Smooth muscle cell (in vitro differentiated cells): Measurements from ENCODE around the gene CAPZA2. TPM values are rescaled to one million over a fixed set of nuclear protein-coding genes. Genes with fewer than 3 reads are reported as not detected.
"Not testable (repeated sequence)": the region's sequence is repeated elsewhere in the genome, so short reads cannot be mapped to it uniquely, and the experiment has no call there.

Source experiments
- DNase-seq: peaks from one replicate; lab custom pipeline; 2025; ENCODE audit not compliant: unreplicated experiment; lab: John Stamatoyannopoulos, UW
- H2AFZ ChIP-seq: fragments of 200-600 bp; sonication (generic); 2 replicates; pipeline ENCODE4 v1.6.0; 2016; ENCODE audit warnings: antibody characterized with exemption, low read depth, mild to moderate bottlenecking
- H3F3A ChIP-seq: fragments of 200-600 bp; sonication (generic); 2 replicates; pipeline ENCODE4 v1.6.0; 2017; ENCODE audit warnings: antibody characterized with exemption, low read depth
- H3K27ac ChIP-seq: fragments of 200-600 bp; sonication (generic); 2 replicates; pipeline ENCODE4 v1.5.1; 2016; ENCODE audit warnings: low read depth, mild to moderate bottlenecking
- H3K27me3 ChIP-seq: fragments of 200-600 bp; sonication (generic); 2 replicates; pipeline ENCODE4 v1.6.1; 2016; ENCODE audit warnings: low read depth, mild to moderate bottlenecking
- H3K36me3 ChIP-seq: fragments of 200-600 bp; sonication (generic); 2 replicates; pipeline ENCODE4 v1.5.1; 2016; ENCODE audit warnings: low read depth
- H3K4me1 ChIP-seq: fragments of 200-600 bp; sonication (generic); 2 replicates; pipeline ENCODE4 v1.5.1; 2016; ENCODE audit warnings: low read depth
- H3K4me2 ChIP-seq: fragments of 200-600 bp; sonication (generic); 2 replicates; pipeline ENCODE4 v1.6.0; 2016; ENCODE audit warnings: mild to moderate bottlenecking
- H3K4me3 ChIP-seq: fragments of 200-600 bp; sonication (generic); 2 replicates; pipeline ENCODE4 v1.5.1; 2016; ENCODE audit warnings: mild to moderate bottlenecking
- H3K79me2 ChIP-seq: fragments of 200-600 bp; sonication (generic); 2 replicates; pipeline ENCODE4 v1.6.0; 2016; ENCODE audit warnings: low read depth, mild to moderate bottlenecking
- H3K9ac ChIP-seq: fragments of 200-600 bp; sonication (generic); 2 replicates; pipeline ENCODE4 v1.6.0; 2016; ENCODE audit warnings: low read depth
- H3K9me3 ChIP-seq: fragments of 200-600 bp; sonication (generic); replicated peaks from 2 replicates; pipeline ENCODE4 v1.5.1; 2016; ENCODE audit warnings: low read depth
- H4K20me1 ChIP-seq: fragments of 200-600 bp; sonication (generic); 2 replicates; pipeline ENCODE4 v1.6.0; 2016; ENCODE audit warnings: low read depth
- CTCF ChIP-seq: fragments of 200-600 bp; sonication (generic); IDR thresholded peaks from 2 replicates; pipeline ENCODE4 v1.5.1; 2017; ENCODE audit warnings: borderline replicate concordance, mild to moderate bottlenecking, antibody characterized with exemption; ENCODE audit not compliant: insufficient read depth, poor library complexity, severe bottlenecking
- WGBS: methylation state at CpG from one replicate; pipeline ENCODE4 v1.1.7; 2016; ENCODE audit warnings: low lambda C conversion rate; 5-methylcytosine and 5-hydroxymethylcytosine counted together
- polyA plus RNA-seq: library from polyadenylated mRNA; unstranded; fragments of >200 nt; fragmentation: Nextera tagmentation; extraction: Ambion mirVana; gene quantifications from 2 replicates; pipeline ENCODE4 v1.2.1, GENCODE V29; 2016
- total RNA-seq: library from RNA; depleted of rRNA; stranded (reverse); fragments of >200 nt; gene quantifications from 2 replicates; pipeline ENCODE4 v1.2.3, GENCODE V29; 2014

Gene CAPZA2
- total and polyA plus RNA-seq, 2 experiments from 2014 or later, result 143 to 161 TPM

- H2AFZ ChIP-seq, result no peak overlapping the region
- no peak for TF ChIP-seq CTCF
- no peaks in the 10 kb centered on the region for H3K27me3 ChIP-seq
- H3K4me3 ChIP-seq, result peak overlapping the region; percentile 96
- H3K9ac ChIP-seq, result peak overlapping the region; percentile 99
- H4K20me1 ChIP-seq, result peaks cover 30% of the 10 kb centered on the region
- H3K4me2 ChIP-seq, result peak overlapping the region; percentile 90
- H3K27ac ChIP-seq, result peak overlapping the region; percentile 99
- no peaks in the 10 kb centered on the region for H3K9me3 ChIP-seq
- no peaks in the 10 kb centered on the region for H3K36me3 ChIP-seq
- peaks cover 59% of the 10 kb centered on the region for H3K79me2 ChIP-seq
- peaks cover 12% of the 10 kb centered on the region for H3F3A ChIP-seq
- no peak for DNase-seq
- H3K4me1 ChIP-seq, result peaks cover 10% of the 10 kb centered on the region
Observed at GRCh38 chr7:116955340-116955739, 93.0 kb downstream of the CAPZA2 start.

GRCh38 chr7:116955801-116956476 lies 93.6 kb downstream of the CAPZA2 start:
- Histone ChIP-seq H3K4me2 (no peak overlapping the region), H3K79me2 (peaks cover 65% of the 10 kb centered on the region), H2AFZ (no peak overlapping the region), H3K27me3 (no peaks in the 10 kb centered on the region), H3K4me1 (peaks cover 10% of the 10 kb centered on the region), H4K20me1 (peaks cover 36% of the 10 kb centered on the region), H3K9me3 (no peaks in the 10 kb centered on the region), H3K9ac (no peak overlapping the region), H3K4me3 (peak overlapping the region; percentile 96), H3K27ac (no peak overlapping the region), H3F3A (peaks cover 10% of the 10 kb centered on the region), H3K36me3 (no peaks in the 10 kb centered on the region)
- 90% methylated on average over 4 of the region's 4 CpGs for WGBS
- no peak for TF ChIP-seq CTCF
- DNase-seq, result no peak

- no peak for DNase-seq
- H3K9me3 ChIP-seq, result no peaks in the 10 kb centered on the region
- H3K36me3 ChIP-seq, result no peaks in the 10 kb centered on the region
- H3K4me3 ChIP-seq, result no peak overlapping the region
- H3K4me2 ChIP-seq, result no peak overlapping the region
- H2AFZ ChIP-seq, result no peak overlapping the region
- H3K27me3 ChIP-seq, result no peaks in the 10 kb centered on the region
- peaks cover 6% of the 10 kb centered on the region for H3F3A ChIP-seq
- 97% methylated on average over 2 of the region's 2 CpGs for WGBS
- no peak overlapping the region for H3K9ac ChIP-seq
- H3K27ac ChIP-seq, result no peak overlapping the region
- H4K20me1 ChIP-seq, result peaks cover 38% of the 10 kb centered on the region
- no peak for TF ChIP-seq CTCF
- peaks cover 70% of the 10 kb centered on the region for H3K79me2 ChIP-seq
- H3K4me1 ChIP-seq, result peaks cover 10% of the 10 kb centered on the region
Observed at GRCh38 chr7:116956477-116956804, 94.1 kb downstream of the CAPZA2 start.

GRCh38 chr7:116957874-116958273 lies 95.5 kb downstream of the CAPZA2 start:
- no peak for TF ChIP-seq CTCF
- no peak overlapping the region for H2AFZ ChIP-seq
- peaks cover 82% of the 10 kb centered on the region for H3K79me2 ChIP-seq
- peaks cover 6% of the 10 kb centered on the region for H3K4me1 ChIP-seq
- no peaks in the 10 kb centered on the region for H3K27me3 ChIP-seq
- H3F3A ChIP-seq, result peaks cover 3% of the 10 kb centered on the region
- H3K9ac ChIP-seq, result no peak overlapping the region
- H3K27ac ChIP-seq, result no peak overlapping the region
- no peak for DNase-seq
- H3K9me3 ChIP-seq, result no peaks in the 10 kb centered on the region
- no peak overlapping the region for H3K4me2 ChIP-seq
- H4K20me1 ChIP-seq, result peaks cover 47% of the 10 kb centered on the region
- H3K36me3 ChIP-seq, result no peaks in the 10 kb centered on the region
- whole genome bisulfite sequencing, result 87% methylated on average over 2 of the region's 2 CpGs
- no peak overlapping the region for H3K4me3 ChIP-seq

GRCh38 chr7:116961966-116962673 lies 99.7 kb downstream of the CAPZA2 start:
- WGBS, result 91% methylated on average over 4 of the region's 4 CpGs
- DNase-seq, H3K4me1 ChIP-seq, H3K27ac ChIP-seq, H3K9ac ChIP-seq, H3K9me3 ChIP-seq, H3F3A ChIP-seq, H2AFZ ChIP-seq, H3K36me3 ChIP-seq, H3K4me3 ChIP-seq, H3K4me2 ChIP-seq, H3K27me3 ChIP-seq: not testable (repeated sequence)
- Histone ChIP-seq H4K20me1 (peaks cover 83% of the 10 kb centered on the region), H3K79me2 (peaks cover 96% of the 10 kb centered on the region)
